GM18508 (cell line): Measurements from ENCODE around the gene MOB3A.

Experiments
- ATAC-seq: cut with Tn5 transposase; IDR thresholded peaks from one replicate; pipeline ENCODE4 v1.9.1; 2021; ENCODE audit warnings: moderate number of reproducible peaks; ENCODE audit not compliant: insufficient read depth, unreplicated experiment

Gene MOB3A

GRCh38 chr19:2084993-2085720 is 11.0 kb downstream of the MOB3A start:
- ATAC-seq = no peak

GRCh38 chr19:2083174-2083854 is 12.8 kb downstream of the MOB3A start:
- no peak for ATAC-seq

GRCh38 chr19:2081873-2082810 is 14.0 kb downstream of the MOB3A start:
- ATAC-seq = no peak

GRCh38 chr19:2080336-2080988 is 15.7 kb downstream of the MOB3A start:
- no peak for ATAC-seq

GRCh38 chr19:2079865-2080301 is 16.2 kb downstream of the MOB3A start:
- no peak for ATAC-seq

- no peak for ATAC-seq
Observed at GRCh38 chr19:2079076-2079864, 16.9 kb downstream of the MOB3A start.

- no peak for ATAC-seq
Observed at GRCh38 chr19:2077833-2078619, 18.1 kb downstream of the MOB3A start.

- ATAC-seq = no peak
Observed at GRCh38 chr19:2077398-2077797, 18.7 kb downstream of the MOB3A start.

GRCh38 chr19:2076526-2076944 is 19.6 kb downstream of the MOB3A start:
- ATAC-seq = no peak

GRCh38 chr19:2072757-2073551 is 23.2 kb downstream of the MOB3A start:
- no peak for ATAC-seq

- ATAC-seq = no peak
Observed at GRCh38 chr19:2070986-2071673, 25.0 kb downstream of the MOB3A start.

GRCh38 chr19:2070436-2070827 is 25.7 kb downstream of the MOB3A start:
- no peak for ATAC-seq

GRCh38 chr19:2064788-2065524 is 31.2 kb downstream of the MOB3A start:
- no peak for ATAC-seq

- ATAC-seq = no peak
Observed at GRCh38 chr19:2064395-2064787, 31.7 kb downstream of the MOB3A start.

GRCh38 chr19:2063824-2064223 is 32.3 kb downstream of the MOB3A start:
- no peak for ATAC-seq

- no peak for ATAC-seq
Observed at GRCh38 chr19:2062770-2063169, 33.4 kb downstream of the MOB3A start.

- no peak for ATAC-seq
Observed at GRCh38 chr19:2062389-2062729, 33.8 kb downstream of the MOB3A start.
